Activated naive CD8-positive, alpha-beta T cell treated with anti-CD3 and anti-CD28 coated beads, Interleukin-2, amount 50 U/mL, for 24 hours (primary cell): ENCODE data around the gene HSD17B8.

Experiments used
- ATAC-seq: fragments of 150-1000 bp; cut with Tn5 transposase; one replicate; pipeline ENCODE4 v1.10.0; 2021
- DNase-seq: peaks from one replicate; pipeline ENCODE4 v3.0.0; 2021
- H3K27ac Mint-ChIP-seq: one replicate; pipeline ENCODE4 v1.8.0; 2021; ENCODE audit warnings: mild to moderate bottlenecking, mixed read lengths
- H3K27me3 Mint-ChIP-seq: one replicate; pipeline ENCODE4 v1.8.0; 2021; ENCODE audit warnings: mixed read lengths
- H3K36me3 Mint-ChIP-seq: one replicate; pipeline ENCODE4 v1.8.0; 2021; ENCODE audit warnings: low read depth, mixed read lengths
- H3K4me1 Mint-ChIP-seq: one replicate; pipeline ENCODE4 v1.8.0; 2021; ENCODE audit warnings: mixed read lengths
- H3K4me3 Mint-ChIP-seq: one replicate; pipeline ENCODE4 v1.8.0; 2021; ENCODE audit warnings: mild to moderate bottlenecking, moderate library complexity, mixed read lengths
- H3K9me3 Mint-ChIP-seq: one replicate; pipeline ENCODE4 v1.8.0; 2021; ENCODE audit warnings: mixed read lengths

HSD17B8 gene

DNA sequence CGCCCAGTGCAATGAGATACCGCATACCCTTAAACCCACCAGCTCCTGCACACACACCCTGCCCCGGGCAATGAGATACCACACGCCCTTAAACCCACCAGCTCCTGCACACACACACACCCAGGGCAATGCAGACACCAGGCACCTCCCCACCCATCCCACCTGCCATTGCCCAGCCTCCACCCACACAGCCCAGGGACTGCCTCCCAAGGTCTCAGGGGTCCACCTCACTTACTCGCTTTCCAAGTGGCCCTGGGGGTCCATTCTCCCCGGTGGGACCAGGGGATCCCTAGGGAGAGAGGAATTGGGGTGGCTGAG, 36.2 kb upstream of the HSD17B8 start:
- Mint-ChIP-seq H3K36me3 (no peaks in the 10 kb centered on the region), H3K27me3 (no peaks in the 10 kb centered on the region), H3K27ac (no peak overlapping the region), H3K9me3 (no peaks in the 10 kb centered on the region), H3K4me3 (no peak overlapping the region), H3K4me1 (no peaks in the 10 kb centered on the region)
- DNase-seq (no peak), ATAC-seq (no peak)

DNA sequence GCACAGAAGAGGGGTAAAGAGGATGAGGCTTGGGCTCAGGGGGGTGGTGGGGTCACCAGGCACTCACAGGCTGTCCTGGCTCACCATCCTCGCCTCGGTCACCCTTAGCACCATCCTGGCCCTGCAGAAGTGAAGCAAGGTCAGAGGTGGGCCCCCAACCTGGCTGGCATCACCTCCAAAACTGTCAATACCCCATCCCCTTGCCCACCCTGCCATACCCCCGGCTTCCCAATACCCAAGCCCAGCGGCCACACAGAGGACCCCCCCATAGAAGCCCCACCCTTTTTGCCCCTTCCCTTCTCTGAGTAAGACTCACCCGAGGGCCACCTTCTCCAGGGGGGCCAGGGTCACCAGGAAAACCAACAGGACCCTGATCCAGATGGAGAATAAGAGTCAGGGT, 35.8 kb upstream of the HSD17B8 start:
- no peak for ATAC-seq
- DNase-seq, result no peak
- no peaks in the 10 kb centered on the region for H3K27me3 Mint-ChIP-seq
- H3K9me3 Mint-ChIP-seq, result no peaks in the 10 kb centered on the region
- H3K27ac Mint-ChIP-seq, result no peak overlapping the region
- H3K36me3 Mint-ChIP-seq, result no peaks in the 10 kb centered on the region
- H3K4me1 Mint-ChIP-seq, result no peaks in the 10 kb centered on the region
- H3K4me3 Mint-ChIP-seq, result no peak overlapping the region

- ATAC-seq (no peak), DNase-seq (no peak)
- no peaks in the 10 kb centered on the region for H3K4me1 Mint-ChIP-seq
- no peak overlapping the region for H3K4me3 Mint-ChIP-seq
- no peaks in the 10 kb centered on the region for H3K27me3 Mint-ChIP-seq
- no peak overlapping the region for H3K27ac Mint-ChIP-seq
- H3K9me3 Mint-ChIP-seq, result no peaks in the 10 kb centered on the region
- H3K36me3 Mint-ChIP-seq, result no peaks in the 10 kb centered on the region
Measured at GRCh38 chr6:33169291-33170175, 34.9 kb upstream of the HSD17B8 start.

GRCh38 chr6:33170176-33171015, 34.1 kb upstream of the HSD17B8 start:
- ATAC-seq, result no peak
- DNase-seq, result no peak
- Mint-ChIP-seq H3K27ac (no peak overlapping the region), H3K4me3 (no peak overlapping the region), H3K4me1 (no peaks in the 10 kb centered on the region), H3K27me3 (no peaks in the 10 kb centered on the region), H3K9me3 (no peaks in the 10 kb centered on the region), H3K36me3 (no peaks in the 10 kb centered on the region)

DNA sequence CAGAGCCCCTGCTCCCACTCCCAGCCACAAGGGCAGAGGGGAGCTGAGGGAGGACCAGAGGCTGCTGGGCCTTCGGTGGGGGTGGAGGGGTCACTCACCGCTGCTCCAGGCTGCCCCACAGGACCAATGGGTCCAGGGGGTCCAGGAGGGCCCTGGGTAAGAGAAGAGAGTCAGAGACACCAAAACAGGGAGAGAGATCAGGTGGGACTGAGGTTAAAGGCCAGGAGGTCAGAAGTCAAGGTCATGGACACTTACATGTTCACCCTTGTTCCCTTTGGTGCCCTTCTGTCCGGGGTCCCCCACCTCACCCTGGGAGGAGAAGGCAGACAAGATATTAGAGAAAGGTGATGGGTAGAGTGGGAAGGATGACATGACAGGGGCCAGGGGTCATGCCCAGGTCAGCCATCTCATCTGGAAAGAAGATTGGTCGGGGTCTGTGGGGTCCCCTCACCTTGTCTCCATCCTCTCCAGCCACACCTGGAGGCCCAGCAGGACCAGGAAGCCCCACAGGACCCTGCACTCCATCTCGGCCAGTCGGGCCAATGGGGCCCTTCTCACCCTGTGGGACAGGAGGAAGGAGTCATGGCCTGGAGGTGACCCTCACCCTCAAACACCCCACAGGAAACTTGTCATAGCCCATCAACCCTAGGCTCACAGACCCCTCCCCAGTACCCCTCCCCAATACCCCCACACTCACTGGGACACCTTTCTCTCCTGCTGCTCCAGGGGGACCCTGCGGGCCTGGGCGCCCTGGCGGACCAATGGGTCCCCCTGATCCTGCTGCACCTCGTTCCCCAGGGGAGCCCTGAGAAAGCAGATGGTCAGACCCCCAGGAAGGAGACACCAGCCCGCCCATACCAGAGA, 33.2 kb upstream of the HSD17B8 start:
- H3K27ac Mint-ChIP-seq, result no peak overlapping the region
- H3K36me3 Mint-ChIP-seq, result no peaks in the 10 kb centered on the region
- no peak overlapping the region for H3K4me3 Mint-ChIP-seq
- no peak for DNase-seq
- H3K9me3 Mint-ChIP-seq, result no peaks in the 10 kb centered on the region
- no peak for ATAC-seq
- H3K4me1 Mint-ChIP-seq, result no peaks in the 10 kb centered on the region
- no peaks in the 10 kb centered on the region for H3K27me3 Mint-ChIP-seq

DNA sequence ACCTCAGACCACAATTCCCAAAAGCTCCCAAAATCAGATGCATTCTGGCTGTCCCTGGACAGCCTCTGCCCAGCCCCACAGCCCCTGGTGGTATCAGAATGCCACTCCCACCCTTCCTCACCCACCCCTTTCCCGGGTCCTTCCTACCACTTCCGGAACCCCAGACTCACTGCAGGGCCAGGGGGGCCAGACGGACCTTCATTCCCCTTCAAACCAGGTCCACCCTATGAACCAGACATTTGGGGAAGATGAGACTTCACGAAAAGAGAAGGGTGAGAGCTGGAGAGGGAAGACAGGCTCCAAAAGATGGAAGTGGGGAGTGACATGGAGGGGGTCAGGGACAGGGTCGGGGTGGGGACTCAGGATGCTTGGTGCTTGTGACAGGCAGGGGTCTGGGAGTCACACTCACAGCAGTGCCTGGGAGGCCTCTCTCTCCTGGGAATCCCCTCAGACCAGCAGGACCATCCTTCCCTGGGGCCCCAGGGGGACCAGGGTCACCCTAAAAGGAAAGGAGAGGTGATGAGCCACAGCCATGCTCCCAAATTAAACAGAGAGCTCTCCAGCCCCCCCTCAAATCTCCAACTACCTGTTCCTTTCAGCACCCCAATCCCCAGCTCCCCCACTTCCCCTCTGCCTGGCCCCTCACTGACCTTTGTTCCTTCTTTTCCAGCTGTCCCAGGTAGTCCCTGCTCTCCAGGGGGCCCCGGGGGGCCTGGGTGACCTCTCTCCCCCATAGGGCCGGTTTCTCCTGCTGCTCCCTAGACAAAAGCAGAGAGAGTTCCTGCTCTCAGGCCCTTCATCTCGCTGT, 32.4 kb upstream of the HSD17B8 start:
- no peak overlapping the region for H3K27ac Mint-ChIP-seq
- H3K9me3 Mint-ChIP-seq, result no peaks in the 10 kb centered on the region
- H3K4me3 Mint-ChIP-seq, result no peak overlapping the region
- H3K27me3 Mint-ChIP-seq, result no peaks in the 10 kb centered on the region
- DNase-seq (no peak), ATAC-seq (no peak)
- H3K36me3 Mint-ChIP-seq, result no peaks in the 10 kb centered on the region
- H3K4me1 Mint-ChIP-seq, result no peaks in the 10 kb centered on the region

- DNase-seq (no peak), ATAC-seq (no peak)
- Mint-ChIP-seq H3K36me3 (no peaks in the 10 kb centered on the region), H3K27ac (no peak overlapping the region), H3K4me1 (no peaks in the 10 kb centered on the region), H3K27me3 (no peaks in the 10 kb centered on the region), H3K9me3 (no peaks in the 10 kb centered on the region), H3K4me3 (no peak overlapping the region)
Measured at GRCh38 chr6:33172688-33173534, 31.5 kb upstream of the HSD17B8 start.

DNA sequence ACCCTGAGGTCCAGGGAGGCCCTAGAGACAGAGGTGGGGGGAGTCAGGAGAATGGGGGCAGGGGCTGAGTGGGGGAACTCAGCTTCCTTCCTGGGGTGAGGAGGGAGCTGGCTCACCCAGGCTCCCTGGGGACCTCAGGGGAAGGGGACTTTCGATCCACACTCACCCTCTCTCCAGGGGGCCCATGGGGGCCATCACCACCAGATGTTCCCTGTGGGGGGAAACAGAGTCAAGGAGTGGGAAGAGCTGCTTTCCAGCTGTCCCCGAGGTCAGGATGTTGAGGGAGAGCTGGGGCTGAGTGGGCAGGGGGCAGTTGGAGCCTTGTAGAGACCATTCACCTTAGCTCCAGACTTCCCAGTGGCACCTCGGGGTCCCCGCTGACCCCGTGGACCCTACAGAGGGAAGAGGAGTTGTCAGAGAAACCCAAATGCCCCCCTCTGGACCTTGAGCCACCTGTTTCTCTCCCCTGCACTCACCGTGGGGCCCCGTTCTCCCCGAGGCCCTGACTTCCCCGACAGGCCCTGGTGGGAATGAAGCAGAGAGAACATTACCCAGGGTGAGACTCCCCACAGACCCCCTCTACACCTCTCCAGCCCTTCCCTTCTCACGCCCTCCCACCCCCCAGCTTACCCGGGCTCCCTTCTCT, 30.8 kb upstream of the HSD17B8 start:
- H3K4me1 Mint-ChIP-seq, result no peaks in the 10 kb centered on the region
- no peaks in the 10 kb centered on the region for H3K9me3 Mint-ChIP-seq
- H3K27ac Mint-ChIP-seq, result no peak overlapping the region
- no peak overlapping the region for H3K4me3 Mint-ChIP-seq
- ATAC-seq (no peak), DNase-seq (no peak)
- H3K27me3 Mint-ChIP-seq, result no peaks in the 10 kb centered on the region
- no peaks in the 10 kb centered on the region for H3K36me3 Mint-ChIP-seq

GRCh38 chr6:33174784-33175183, 29.7 kb upstream of the HSD17B8 start:
- ATAC-seq (no peak), DNase-seq (no peak)
- Mint-ChIP-seq H3K4me1 (no peaks in the 10 kb centered on the region), H3K27me3 (no peaks in the 10 kb centered on the region), H3K27ac (no peak overlapping the region), H3K9me3 (no peaks in the 10 kb centered on the region), H3K4me3 (no peak overlapping the region), H3K36me3 (no peaks in the 10 kb centered on the region)

- Mint-ChIP-seq H3K27me3 (no peaks in the 10 kb centered on the region), H3K4me3 (no peak overlapping the region)
- ATAC-seq, result no peak
Measured at GRCh38 chr6:33175436-33176069, 28.9 kb upstream of the HSD17B8 start.

DNA sequence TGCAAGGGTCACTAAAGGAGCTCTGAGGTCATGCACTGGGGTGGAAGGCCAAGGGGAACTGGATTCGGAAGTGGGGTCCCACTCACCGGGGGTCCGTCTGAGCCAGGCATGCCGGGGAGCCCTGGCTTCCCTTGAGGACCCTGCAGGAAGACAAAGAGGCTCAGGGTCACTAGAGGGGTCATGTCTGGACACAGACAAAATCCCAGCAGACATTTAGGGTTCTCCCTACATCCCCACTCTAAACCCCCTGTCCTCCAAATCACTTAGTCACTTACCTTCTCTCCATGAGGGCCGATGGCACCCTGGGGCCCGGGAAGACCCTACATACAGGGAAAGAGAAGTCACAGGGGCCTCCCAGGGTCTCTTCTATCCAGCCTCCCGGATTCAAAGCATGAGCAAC, 27.5 kb upstream of the HSD17B8 start:
- no peaks in the 10 kb centered on the region for H3K9me3 Mint-ChIP-seq
- ATAC-seq, result no peak
- no peak overlapping the region for H3K4me3 Mint-ChIP-seq
- H3K27me3 Mint-ChIP-seq, result no peaks in the 10 kb centered on the region
- H3K36me3 Mint-ChIP-seq, result no peaks in the 10 kb centered on the region
- no peak overlapping the region for H3K27ac Mint-ChIP-seq
- no peaks in the 10 kb centered on the region for H3K4me1 Mint-ChIP-seq
- DNase-seq, result no peak

More at GRCh38 chr6:33175436-33176069, 28.9 kb upstream of the HSD17B8 start:
- no peak for DNase-seq
- no peaks in the 10 kb centered on the region for H3K9me3 Mint-ChIP-seq
- H3K36me3 Mint-ChIP-seq, result no peaks in the 10 kb centered on the region
- H3K4me1 Mint-ChIP-seq, result no peaks in the 10 kb centered on the region
- H3K27ac Mint-ChIP-seq, result no peak overlapping the region

GRCh38 chr6:33177552-33178446, 26.7 kb upstream of the HSD17B8 start:
- H3K4me1 Mint-ChIP-seq, result peaks cover 2% of the 10 kb centered on the region
- DNase-seq, result no peak
- no peaks in the 10 kb centered on the region for H3K27me3 Mint-ChIP-seq
- H3K4me3 Mint-ChIP-seq, result no peak overlapping the region
- H3K9me3 Mint-ChIP-seq, result peaks cover 3% of the 10 kb centered on the region
- H3K27ac Mint-ChIP-seq, result no peak overlapping the region
- peaks cover 2% of the 10 kb centered on the region for H3K36me3 Mint-ChIP-seq
- ATAC-seq, result no peak
